AG09319 (cell line): ENCODE measurements around the gene TGOLN2.
"Not testable (repeated sequence)": the region's sequence is repeated elsewhere in the genome, so short reads cannot be mapped to it uniquely, and the experiment has no call there.

Experiments
- DNase-seq: peaks from one replicate; pipeline ENCODE4 v3.0.0-alpha.2; 2010; ENCODE audit warnings: low read depth; ENCODE audit errors: extremely low read depth
- CTCF ChIP-seq: IDR thresholded peaks from 2 replicates; pipeline ENCODE4 v1.5.1; 2011; ENCODE audit warnings: low read depth, mild to moderate bottlenecking, inconsistent platforms, low read length, moderate library complexity

Gene TGOLN2

GRCh38 chr2:85327822-85328617 lies at the start of gene TGOLN2:
Gene TGOLN2, minus strand, starts transcription at chr2:85327989. Its CDS starts 27 bp downstream, at chr2:85327962.
- peak; percentile 76 for DNase-seq

GRCh38 chr2:85377083-85377482 lies 49.3 kb upstream of the TGOLN2 start:
- DNase-seq: no peak
- TF ChIP-seq CTCF: no peak

More at GRCh38 chr2:85327822-85328617, at the start of gene TGOLN2:
- peak; percentile 8; the same call in 1 of the 2 replicates for TF ChIP-seq CTCF

GRCh38 chr2:85376291-85377065 lies 48.7 kb upstream of the TGOLN2 start:
- TF ChIP-seq CTCF: no peak
- DNase-seq: peak; percentile 56

- no peak for DNase-seq
- no peak for TF ChIP-seq CTCF
These were observed 43.3 kb upstream of the TGOLN2 start for GRCh38 chr2:85371045-85371444.

- DNase-seq: no peak
- TF ChIP-seq CTCF: no peak
These were observed 41.7 kb upstream of the TGOLN2 start for GRCh38 chr2:85369500-85369899.

GRCh38 chr2:85368921-85369320 lies 41.1 kb upstream of the TGOLN2 start:
- TF ChIP-seq CTCF: no peak
- no peak for DNase-seq

GRCh38 chr2:85367180-85367579 lies 39.4 kb upstream of the TGOLN2 start:
- DNase-seq: no peak

GRCh38 chr2:85362653-85363387 lies 35.0 kb upstream of the TGOLN2 start:
- DNase-seq: not testable (repeated sequence)

More at GRCh38 chr2:85367180-85367579, 39.4 kb upstream of the TGOLN2 start:
- no peak for TF ChIP-seq CTCF
